Thyroid gland (tissue), 4 donors: ENCODE measurements around the gene GLIS1.

Experiments used
- CTCF ChIP-seq, 6 experiments: fragments of 200-600 bp in 3 of 6; fragments of 450-650 bp in 3 of 6; sonication (generic) in 3 of 6; IDR thresholded peaks; one replicate each; pipeline ENCODE4 v1.5.1; 2016 to 2019; ENCODE audit warnings: antibody characterized with exemption in 6 of 6, mild to moderate bottlenecking in 2 of 6, inconsistent platforms in 1 of 6, moderate library complexity in 1 of 6
- POLR2A ChIP-seq, 2 donors: fragments of 450-650 bp; IDR thresholded peaks; one replicate each; pipeline ENCODE4 v1.6.1; 2017; ENCODE audit warnings: antibody characterized with exemption in 2 of 2, mild to moderate bottlenecking in 2 of 2, moderate library complexity in 1 of 2

- TF ChIP-seq CTCF (IDR thresholded peaks at IDR 0.05) = peak in 1 of 6 experiments; percentile 24
- TF ChIP-seq POLR2A (IDR thresholded peaks at IDR 0.05) = no peak
Measured at GRCh38 chr1:53473463-53473862, 265.5 kb downstream of the GLIS1 start.
